Keratinocyte (primary cell): Measurements from ENCODE around the gene DIABLO. TPM values are rescaled to one million over a fixed set of nuclear protein-coding genes. Genes with fewer than 3 reads are reported as not detected.

ENCODE experiments used
- DNase-seq: peaks from one replicate; pipeline ENCODE4 v3.0.0-alpha.2; 2011; ENCODE audit warnings: low read depth, missing footprints, low spot score
- FAIRE-seq: peaks from 2 replicates; lab custom pipeline; 2011; peaks lifted over from hg19 to GRCh38; lab: Jason Lieb, UNC
- H2AFZ ChIP-seq: 2 replicates; pipeline ENCODE4 v1.6.0; 2012; ENCODE audit warnings: low read length, control low read depth, inconsistent platforms; ENCODE audit not compliant: control insufficient read depth
- H3K27ac ChIP-seq: 2 replicates; pipeline ENCODE4 v1.5.1; 2011; ENCODE audit warnings: low read length; ENCODE audit not compliant: control insufficient read depth, insufficient read depth
- H3K27me3 ChIP-seq: 3 replicates; pipeline ENCODE4 v1.6.0; 2011; ENCODE audit warnings: low read length; ENCODE audit not compliant: control insufficient read depth, insufficient read depth; ENCODE audit errors: extremely low read depth
- H3K36me3 ChIP-seq, 2 experiments: 2 replicates in 1 of 2; 3 replicates in 1 of 2; pipeline ENCODE4 v1.5.1; 2011; ENCODE audit warnings: low read length in 2 of 2, mild to moderate bottlenecking in 1 of 2; ENCODE audit not compliant: control insufficient read depth in 2 of 2, insufficient read depth in 2 of 2; ENCODE audit errors: extremely low read depth in 1 of 2
- H3K4me1 ChIP-seq: 3 replicates; pipeline ENCODE4 v1.5.1; 2011; ENCODE audit warnings: low read length; ENCODE audit not compliant: control insufficient read depth, insufficient read depth; ENCODE audit errors: extremely low read depth
- H3K4me2 ChIP-seq: 3 replicates; pipeline ENCODE4 v1.6.0; 2011; ENCODE audit warnings: low read depth, low read length; ENCODE audit not compliant: control insufficient read depth, insufficient read depth; ENCODE audit errors: extremely low read depth
- H3K4me3 ChIP-seq, 3 experiments: fragments of 200-600 bp in 1 of 3; sonication (generic) in 1 of 3; 2 replicates in 2 of 3; 3 replicates in 1 of 3; pipeline ENCODE4 v1.5.1; 2011 to 2016; ENCODE audit warnings: low read length in 3 of 3, mild to moderate bottlenecking in 3 of 3, control low read depth in 2 of 3, inconsistent platforms in 1 of 3, low read depth in 1 of 3, mixed read lengths in 1 of 3, mixed run types in 1 of 3, moderate library complexity in 1 of 3; ENCODE audit not compliant: control insufficient read depth in 2 of 3, insufficient read depth in 2 of 3; ENCODE audit errors: extremely low read depth in 1 of 3
- H3K79me2 ChIP-seq: 2 replicates; pipeline ENCODE4 v1.6.0; 2012; ENCODE audit warnings: low read length; ENCODE audit not compliant: control insufficient read depth, insufficient read depth
- H3K9ac ChIP-seq: 3 replicates; pipeline ENCODE4 v1.6.0; 2011; ENCODE audit warnings: low read length; ENCODE audit not compliant: control insufficient read depth, insufficient read depth; ENCODE audit errors: extremely low read depth
- H3K9me1 ChIP-seq: 3 replicates; pipeline ENCODE4 v1.6.0; 2011; ENCODE audit warnings: low read length; ENCODE audit not compliant: control insufficient read depth, insufficient read depth; ENCODE audit errors: extremely low read depth
- H3K9me3 ChIP-seq: 2 replicates; pipeline ENCODE4 v1.5.1; 2012; ENCODE audit warnings: low read depth, low read length; ENCODE audit not compliant: control insufficient read depth
- H4K20me1 ChIP-seq: 3 replicates; pipeline ENCODE4 v1.6.0; 2011; ENCODE audit warnings: low read length; ENCODE audit not compliant: control insufficient read depth, insufficient read depth; ENCODE audit errors: extremely low read depth
- EZH2 ChIP-seq: IDR thresholded peaks from one replicate; pipeline ENCODE4 v1.6.1; 2012; ENCODE audit warnings: inconsistent platforms, mild to moderate bottlenecking, low read length, moderate library complexity
- dilution Hi-C: fragments of 300-500 bp; cut with MboI; formaldehyde crosslinking; loops from one replicate; pipeline ENCODE4 v1.7.0; 2020; ENCODE audit warnings: low sequenced_read_pairs; ENCODE audit not compliant: extremely low pct_ligation_motif_present
- polyA plus RNA-seq, 5 experiments: library from polyadenylated mRNA; depleted of rRNA in 3 of 5; stranded (reverse) in 3 of 5; stranded (forward) in 1 of 5; unstranded in 1 of 5; fragments of >200 nt; gene quantifications; 1 replicate in 1 of 5; 2 replicates in 3 of 5; 3 replicates in 1 of 5; pipeline versions ENCODE4 v1.2.1 to v1.2.3, GENCODE V29; 2011 to 2012; ENCODE audit warnings: missing spikeins in 2 of 5, low read depth in 1 of 5, low replicate concordance in 1 of 5
- TF ChIP-seq, protein P1 (sequence below), 3 experiments: IDR thresholded peaks in 1 of 3; conservative IDR thresholded peaks in 1 of 3; optimal IDR thresholded peaks in 1 of 3; 2 replicates in 2 of 3; 3 replicates in 1 of 3; pipeline versions ENCODE3 to v1.5.1; 2011; ENCODE audit warnings: low read length in 3 of 3, mild to moderate bottlenecking in 3 of 3, moderate library complexity in 2 of 3, control low read depth in 1 of 3, inconsistent platforms in 1 of 3; ENCODE audit not compliant: insufficient read depth in 2 of 3; ENCODE audit errors: extremely low read depth in 1 of 3

The DIABLO gene
- polyA plus RNA-seq, 1 donor (not counting 4 experiments of a cell fraction or from before 2014, with no cell fraction given), result 41.6 TPM

GRCh38 chr12:122235741-122236140, 9.9 kb upstream of the DIABLO start:
- Histone ChIP-seq H3K9me3 (no peaks in the 10 kb centered on the region), H3K36me3 (peaks cover 6 to 12% of the 10 kb centered on the region in 2 experiments), H3K27ac (no peak overlapping the region), H3K9ac (no peak overlapping the region), H3K27me3 (no peaks in the 10 kb centered on the region), H3K4me1 (no peaks in the 10 kb centered on the region), H3K4me3 (no peak overlapping the region), H3K9me1 (no peaks in the 10 kb centered on the region), H2AFZ (no peak overlapping the region), H4K20me1 (no peaks in the 10 kb centered on the region), H3K79me2 (no peaks in the 10 kb centered on the region), H3K4me2 (no peak overlapping the region)
- DNase-seq (no peak), FAIRE-seq (no peak)
- dilution Hi-C loops, result no loop called here
- TF ChIP-seq, protein P1, sequence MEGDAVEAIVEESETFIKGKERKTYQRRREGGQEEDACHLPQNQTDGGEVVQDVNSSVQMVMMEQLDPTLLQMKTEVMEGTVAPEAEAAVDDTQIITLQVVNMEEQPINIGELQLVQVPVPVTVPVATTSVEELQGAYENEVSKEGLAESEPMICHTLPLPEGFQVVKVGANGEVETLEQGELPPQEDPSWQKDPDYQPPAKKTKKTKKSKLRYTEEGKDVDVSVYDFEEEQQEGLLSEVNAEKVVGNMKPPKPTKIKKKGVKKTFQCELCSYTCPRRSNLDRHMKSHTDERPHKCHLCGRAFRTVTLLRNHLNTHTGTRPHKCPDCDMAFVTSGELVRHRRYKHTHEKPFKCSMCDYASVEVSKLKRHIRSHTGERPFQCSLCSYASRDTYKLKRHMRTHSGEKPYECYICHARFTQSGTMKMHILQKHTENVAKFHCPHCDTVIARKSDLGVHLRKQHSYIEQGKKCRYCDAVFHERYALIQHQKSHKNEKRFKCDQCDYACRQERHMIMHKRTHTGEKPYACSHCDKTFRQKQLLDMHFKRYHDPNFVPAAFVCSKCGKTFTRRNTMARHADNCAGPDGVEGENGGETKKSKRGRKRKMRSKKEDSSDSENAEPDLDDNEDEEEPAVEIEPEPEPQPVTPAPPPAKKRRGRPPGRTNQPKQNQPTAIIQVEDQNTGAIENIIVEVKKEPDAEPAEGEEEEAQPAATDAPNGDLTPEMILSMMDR (optimal IDR thresholded peaks at IDR 0.05 in 1 of 3, IDR thresholded peaks at IDR 0.05 in 1 of 3, conservative IDR thresholded peaks at IDR 0.05 in 1 of 3; ENCODE audit: extremely low read depth in 1 of 3, insufficient read depth in 2 of 3, low read length in 3 of 3), result no peak
- no peak for TF ChIP-seq EZH2

GRCh38 chr12:122232691-122233090, 6.8 kb upstream of the DIABLO start:
- TF ChIP-seq, protein P1 (optimal IDR thresholded peaks at IDR 0.05 in 1 of 3, IDR thresholded peaks at IDR 0.05 in 1 of 3, conservative IDR thresholded peaks at IDR 0.05 in 1 of 3; ENCODE audit: extremely low read depth in 1 of 3, insufficient read depth in 2 of 3, low read length in 3 of 3), result no peak
- no peak for TF ChIP-seq EZH2
- dilution Hi-C loops, result no loop called here

More at GRCh38 chr12:122232691-122233090, 6.8 kb upstream of the DIABLO start:
- H3K27ac ChIP-seq, result no peak overlapping the region
- H2AFZ ChIP-seq, result no peak overlapping the region
- no peak overlapping the region for H3K9ac ChIP-seq
- no peaks in the 10 kb centered on the region for H3K27me3 ChIP-seq
- H4K20me1 ChIP-seq, result no peaks in the 10 kb centered on the region
- no peaks in the 10 kb centered on the region for H3K9me3 ChIP-seq
- H3K9me1 ChIP-seq, result no peaks in the 10 kb centered on the region
- no peak overlapping the region for H3K4me2 ChIP-seq
- H3K4me3 ChIP-seq, result no peak overlapping the region
- DNase-seq (no peak), FAIRE-seq (no peak)
- H3K36me3 ChIP-seq, result peaks cover 6 to 13% of the 10 kb centered on the region in 2 experiments
- H3K79me2 ChIP-seq, result no peaks in the 10 kb centered on the region
- no peaks in the 10 kb centered on the region for H3K4me1 ChIP-seq
